HCT116 (cell line): ENCODE results near the gene SEMA3F. TPM values are rescaled to one million over a fixed set of nuclear protein-coding genes. Genes with fewer than 3 reads are reported as not detected.

Experiments
- ATAC-seq: fragments of 200-7000 bp; cut with Tn5 transposase; 2 replicates; pipeline ENCODE4 v1.9.1; 2020; ENCODE audit warnings: mild to moderate bottlenecking, moderate library complexity
- Bru-seq: library from RNA; stranded (reverse); fragments of 400-500 nt; gene quantifications from one replicate; lab custom pipeline; 2021; lab: Mats Ljungman, UMichigan
- BruChase-seq, 2 experiments: library from RNA; stranded (reverse); fragments of 400-500 nt; gene quantifications; one replicate each; lab custom pipeline; 2021; lab: Mats Ljungman, UMichigan
- BruUV-seq: library from RNA; stranded (reverse); fragments of 400-500 nt; replicated peaks from 2 replicates; lab custom pipeline; 2021; lab: Mats Ljungman, UMichigan
- CTCF ChIA-PET: fragments of 300-600 bp; sonication (Branson Sonifier 250); formaldehyde crosslinking; loops from one replicate; lab custom pipeline; 2021; ENCODE audit warnings: antibody characterized with exemption; lab: Charles Lee
- POLR2A ChIA-PET: fragments of 300-600, 350-600 bp; sonication (Branson Sonifier 250); formaldehyde crosslinking; loops from one replicate; lab custom pipeline; 2021; ENCODE audit warnings: antibody characterized with exemption; lab: Charles Lee
- RAD21 ChIA-PET, 2 experiments: fragments of 300-600 bp; sonication (Branson Sonifier 250); formaldehyde crosslinking; loops; one replicate each; lab custom pipeline; 2023; ENCODE audit warnings: low total read pairs in 2 of 2; ENCODE audit not compliant: uncharacterized antibody in 2 of 2, unreplicated experiment in 2 of 2, low non-redundant PET in 1 of 2; lab: Charles Lee
- DNase-seq: peaks from one replicate; pipeline ENCODE4 v3.0.0-alpha.2; 2010; ENCODE audit warnings: low read depth, low spot score
- H2AFZ ChIP-seq: fragments of 200-600 bp; shearing (Covaris generic), sonication (generic); 2 replicates; pipeline ENCODE4 v1.6.1; 2017; ENCODE audit warnings: low read depth, mixed run types, mixed read lengths, antibody characterized with exemption, low read length; ENCODE audit not compliant: poor library complexity, severe bottlenecking
- H3K27ac ChIP-seq: 2 replicates; pipeline ENCODE4 v1.5.1; 2012; ENCODE audit warnings: low read depth, low read length
- H3K27me3 ChIP-seq: fragments of 200-600 bp; sonication (generic); 2 replicates; pipeline ENCODE4 v1.6.1; 2016; ENCODE audit warnings: mixed run types, low read length, mixed read lengths; ENCODE audit not compliant: insufficient read depth
- H3K36me3 ChIP-seq, 2 experiments: fragments of 200-500 bp in 1 of 2; fragments of 200-600 bp in 1 of 2; sonication (Bioruptor generic) in 1 of 2; sonication (generic) in 1 of 2; 2 replicates each; pipeline versions ENCODE4 v1.5.1 to v1.6.1; 2014 to 2016; ENCODE audit warnings: low read length in 2 of 2, inconsistent platforms in 1 of 2, mixed read lengths in 1 of 2, mixed run types in 1 of 2; ENCODE audit not compliant: insufficient read depth in 2 of 2, control insufficient read depth in 1 of 2
- H3K4me1 ChIP-seq, 2 experiments: fragments of 200-600 bp in 1 of 2; sonication (generic) in 1 of 2; 2 replicates each; pipeline versions ENCODE4 v1.5.1 to v1.6.1; 2012 to 2017; ENCODE audit warnings: low read length in 2 of 2, inconsistent platforms in 1 of 2, mild to moderate bottlenecking in 1 of 2, mixed read lengths in 1 of 2, mixed run types in 1 of 2, moderate library complexity in 1 of 2; ENCODE audit not compliant: insufficient read depth in 2 of 2, control insufficient read depth in 1 of 2
- H3K4me2 ChIP-seq: fragments of 200-600 bp; sonication (generic); 2 replicates; pipeline ENCODE4 v1.6.1; 2017; ENCODE audit warnings: mixed run types, low read length, mixed read lengths
- H3K4me3 ChIP-seq, 2 experiments: fragments of 200-600 bp in 1 of 2; sonication (generic) in 1 of 2; replicated peaks in 1 of 2; 2 replicates each; pipeline ENCODE4 v1.5.1; 2011 to 2016; ENCODE audit warnings: low read length in 2 of 2, control low read depth in 1 of 2, low read depth in 1 of 2, mild to moderate bottlenecking in 1 of 2, mixed read lengths in 1 of 2, mixed run types in 1 of 2
- H3K79me2 ChIP-seq: fragments of 200-600 bp; sonication (generic); 2 replicates; pipeline ENCODE4 v1.6.1; 2017; ENCODE audit warnings: mild to moderate bottlenecking, mixed run types, low read length, moderate library complexity, mixed read lengths; ENCODE audit not compliant: insufficient read depth
- H3K9ac ChIP-seq: fragments of 200-600 bp; sonication (generic); 2 replicates; pipeline ENCODE4 v1.6.1; 2016; ENCODE audit warnings: low read length, mixed read lengths
- H3K9me2 ChIP-seq: fragments of 200-600 bp; sonication (generic), shearing (Covaris generic); 2 replicates; pipeline ENCODE4 v1.6.1; 2017; ENCODE audit warnings: mixed run types, mild to moderate bottlenecking, moderate library complexity; ENCODE audit not compliant: insufficient read depth
- H3K9me3 ChIP-seq, 2 experiments: fragments of 200-500 bp in 1 of 2; fragments of 200-600 bp in 1 of 2; sonication (Bioruptor generic) in 1 of 2; sonication (generic) in 1 of 2; 2 replicates each; pipeline ENCODE4 v1.6.1; 2014 to 2017; ENCODE audit warnings: low read length in 2 of 2, mixed read lengths in 2 of 2, inconsistent platforms in 1 of 2, low read depth in 1 of 2, mild to moderate bottlenecking in 1 of 2, mixed run types in 1 of 2, moderate library complexity in 1 of 2; ENCODE audit not compliant: control insufficient read depth in 1 of 2, insufficient read depth in 1 of 2
- H4K20me1 ChIP-seq: fragments of 200-600 bp; sonication (generic), shearing (Covaris generic); 2 replicates; pipeline ENCODE4 v1.6.1; 2017; ENCODE audit warnings: mixed run types, mild to moderate bottlenecking, moderate library complexity; ENCODE audit not compliant: insufficient read depth
- CEBPB ChIP-seq: IDR thresholded peaks from 2 replicates; pipeline ENCODE4 v1.6.1; 2012; ENCODE audit warnings: low read depth
- FOSL1 ChIP-seq: IDR thresholded peaks from 2 replicates; pipeline ENCODE4 v1.6.1; 2012; ENCODE audit warnings: low read depth
- JUND ChIP-seq: IDR thresholded peaks from 2 replicates; pipeline ENCODE4 v1.6.1; 2012
- POLR2AphosphoS5 ChIP-seq: IDR thresholded peaks from 2 replicates; pipeline ENCODE4 v1.6.1; 2011; ENCODE audit warnings: mild to moderate bottlenecking, low read depth, low read length, moderate library complexity
- RAD21 ChIP-seq: IDR thresholded peaks from 2 replicates; pipeline ENCODE4 v1.6.1; 2012; ENCODE audit warnings: low read depth, mild to moderate bottlenecking
- REST ChIP-seq: IDR thresholded peaks from 2 replicates; pipeline ENCODE4 v1.6.1; 2012; ENCODE audit warnings: low read depth
- SP1 ChIP-seq: IDR thresholded peaks from 2 replicates; pipeline ENCODE4 v1.6.1; 2012; ENCODE audit warnings: low read depth
- ZFX ChIP-seq: fragments of 450-650 bp; IDR thresholded peaks from 2 replicates; pipeline ENCODE4 v1.6.1; 2017
- intact Hi-C: fragments of 100-400 bp; cut with micrococcal nuclease; formaldehyde crosslinking; loops from 2 replicates; pipeline ENCODE4 v1.10.0; 2022
- long read RNA-seq: library from polyadenylated mRNA; unstranded; transcript quantifications from one replicate; pipeline ENCODE4 v2.0.0, GENCODE V29; 2021; ENCODE audit not compliant: unreplicated experiment
- polyA plus RNA-seq: library from polyadenylated mRNA; unstranded; fragments of >200 nt; gene quantifications from 2 replicates; pipeline ENCODE4 v1.2.1, GENCODE V29; 2012; ENCODE audit warnings: missing spikeins
- total RNA-seq: library from RNA; stranded (reverse); gene quantifications from one replicate; pipeline ENCODE4 v1.2.1, GENCODE V29; 2021; ENCODE audit not compliant: unreplicated experiment

Gene SEMA3F
- total RNA-seq (15.7 TPM), Bru-seq, nascent RNA (percentile 44 among the genes with signal in this experiment), BruChase-seq, experiment 1, labeled RNA remaining after a 6-hour chase (percentile 44 among the genes with signal in this experiment), BruChase-seq, experiment 2, labeled RNA remaining after a 2-hour chase (percentile 43 among the genes with signal in this experiment)
- 17.5 and 21.1 TPM in 2 replicates for polyA plus RNA-seq
- long read RNA-seq, partial matches to known transcripts: 4 of 6 reads
- long read RNA-seq, other reads (novel, unspliced or antisense): 2 of 6 reads

GRCh38 chr3:50154840-50155490, at the start of gene SEMA3F:
SEMA3F (plus strand) TSS chr3:50155324; CDS start chr3:50159623, 4,299 bp downstream.
- TF ChIP-seq JUND (no peak), SP1 (no peak), FOSL1 (no peak), ZFX (peak; percentile 69; the same call in 1 of the 2 replicates), POLR2AphosphoS5 (peak; percentile 76), RAD21 (no peak), CEBPB (no peak), REST (no peak)
- POLR2A ChIA-PET: no interaction called here
- Histone ChIP-seq H3K9me3 (no peaks in the 10 kb centered on the region), H3K9me2 (no peaks in the 10 kb centered on the region), H3K9ac (peak within 1 kb of the TSS; percentile 65), H3K36me3 (no peaks in the 10 kb centered on the region), H4K20me1 (no peaks in the 10 kb centered on the region), H3K79me2 (no peaks in the 10 kb centered on the region), H3K4me1 (peaks cover 10 to 37% of the 10 kb centered on the region in 2 experiments), H2AFZ (no peak within 1 kb of the TSS), H3K4me2 (peak within 1 kb of the TSS; percentile 78), H3K27ac (peak within 1 kb of the TSS; percentile 80; the same call in 1 of the 2 replicates), H3K27me3 (no peaks in the 10 kb centered on the region), H3K4me3 (peak within 1 kb of the TSS; percentile 56 to 67)
- CTCF ChIA-PET: no interaction called here
- intact Hi-C loops: no loop called here
- RAD21 ChIA-PET: no interaction called here
- DNase-seq (no peak), ATAC-seq (peak; percentile 87)
- BruUV-seq: no TSS peak
